Skin epidermis (tissue), 12 donors: Measurements from ENCODE around the gene PTPRT.

Experiments used
- H3K27ac ChIP-seq, 21 experiments: fragments of 200-600 bp; sonication (generic) in 11 of 21; one replicate each; pipeline ENCODE4 v1.5.0; 2020; ENCODE audit warnings: mild to moderate bottlenecking in 3 of 21, inconsistent platforms in 2 of 21, moderate library complexity in 2 of 21
- H3K4me3 ChIP-seq, 7 experiments: fragments of 200-600 bp; sonication (generic) in 2 of 7; one replicate each; pipeline ENCODE4 v1.5.0; 2020; ENCODE audit warnings: inconsistent platforms in 2 of 7, mild to moderate bottlenecking in 2 of 7, moderate library complexity in 1 of 7

PTPRT gene

GRCh38 chr20:42775037-42775436, 414.7 kb downstream of the PTPRT start:
- no peak overlapping the region for H3K27ac ChIP-seq
- no peak overlapping the region for H3K4me3 ChIP-seq

GRCh38 chr20:42763015-42763414, 426.7 kb downstream of the PTPRT start:
- no peak overlapping the region for H3K27ac ChIP-seq

GRCh38 chr20:42756991-42757390, 432.7 kb downstream of the PTPRT start:
- H3K27ac ChIP-seq = peak overlapping the region in 1 of 21 experiments; percentile 42
- no peak overlapping the region for H3K4me3 ChIP-seq

More at GRCh38 chr20:42763015-42763414, 426.7 kb downstream of the PTPRT start:
- H3K4me3 ChIP-seq = no peak overlapping the region

GRCh38 chr20:42754706-42755105, 435.0 kb downstream of the PTPRT start:
- Histone ChIP-seq H3K4me3 (no peak overlapping the region), H3K27ac (peak overlapping the region in 2 of 21 experiments; percentile 33 to 41)

DNA sequence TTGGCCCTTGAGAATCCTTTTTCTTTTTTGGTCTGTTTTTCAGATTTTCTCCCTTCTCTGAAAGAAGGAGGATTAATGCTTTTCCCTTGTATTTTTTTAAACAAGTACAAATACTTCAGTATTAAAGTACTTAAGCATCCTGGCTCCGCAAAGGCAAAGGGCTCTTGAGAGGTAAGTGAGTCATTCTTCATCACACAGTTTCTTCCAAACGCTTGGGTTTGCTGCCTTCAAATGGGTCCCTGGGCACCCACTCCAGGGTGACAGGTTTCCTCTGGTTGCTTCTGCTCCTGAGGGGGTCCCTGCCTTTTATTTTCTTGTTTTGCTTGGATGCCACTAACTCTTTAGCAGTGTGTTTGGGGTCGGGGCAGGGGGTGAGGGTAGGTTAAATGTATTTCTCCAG, 437.1 kb downstream of the PTPRT start:
- H3K27ac ChIP-seq = no peak overlapping the region
- H3K4me3 ChIP-seq = no peak overlapping the region

- no peak overlapping the region for H3K4me3 ChIP-seq
- no peak overlapping the region for H3K27ac ChIP-seq
Observed at GRCh38 chr20:42749556-42749955, 440.1 kb downstream of the PTPRT start.

GRCh38 chr20:42747765-42748411, 441.8 kb downstream of the PTPRT start:
- Histone ChIP-seq H3K4me3 (no peak overlapping the region), H3K27ac (no peak overlapping the region)

- no peak overlapping the region for H3K27ac ChIP-seq
- no peak overlapping the region for H3K4me3 ChIP-seq
Observed at GRCh38 chr20:42744756-42745465, 444.8 kb downstream of the PTPRT start.

DNA sequence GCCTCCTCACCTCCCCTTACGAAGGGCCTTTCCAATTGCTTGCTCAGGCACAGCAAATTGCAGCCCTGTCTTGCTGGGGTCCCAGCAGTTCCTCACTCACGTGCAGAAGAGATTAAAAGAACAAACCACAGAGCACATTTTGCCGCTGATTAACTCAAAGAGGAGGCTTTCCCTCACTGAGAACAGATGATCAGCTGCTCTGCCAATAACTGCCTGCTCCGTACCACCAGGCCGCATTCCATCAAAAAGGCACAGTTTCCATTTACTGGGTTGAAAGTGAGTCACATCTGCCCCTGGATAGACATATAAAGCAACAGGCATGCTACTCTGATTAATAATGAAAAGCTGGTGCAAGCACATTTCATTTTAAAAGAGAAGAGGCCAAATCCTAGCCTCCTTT, 446.8 kb downstream of the PTPRT start:
- Histone ChIP-seq H3K27ac (no peak overlapping the region), H3K4me3 (no peak overlapping the region)

- H3K27ac ChIP-seq = no peak overlapping the region
- H3K4me3 ChIP-seq = no peak overlapping the region
Observed at GRCh38 chr20:42741906-42742305, 447.8 kb downstream of the PTPRT start.

GRCh38 chr20:42740226-42740870, 449.4 kb downstream of the PTPRT start:
- no peak overlapping the region for H3K4me3 ChIP-seq
- H3K27ac ChIP-seq = no peak overlapping the region

DNA sequence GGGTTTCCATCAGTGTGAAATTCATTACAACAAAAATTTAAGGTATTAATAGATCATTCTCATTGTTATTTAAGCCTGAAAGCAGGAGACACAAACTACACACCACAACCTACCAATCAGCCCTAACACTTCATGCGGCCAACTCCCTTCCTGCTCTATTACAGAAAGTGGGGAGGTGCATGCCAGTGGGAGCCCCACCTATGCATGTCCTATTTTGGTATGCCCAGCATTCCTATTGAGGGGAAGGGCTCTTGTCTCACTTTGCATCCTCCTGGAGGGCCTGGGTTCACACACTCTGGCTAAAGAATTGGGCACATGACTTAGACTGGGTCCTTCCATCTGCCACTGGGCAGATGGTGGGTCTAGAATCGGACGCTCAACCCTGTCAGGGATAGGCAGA, 450.0 kb downstream of the PTPRT start:
- Histone ChIP-seq H3K27ac (no peak overlapping the region), H3K4me3 (no peak overlapping the region)

GRCh38 chr20:42735539-42735938, 454.2 kb downstream of the PTPRT start:
- Histone ChIP-seq H3K4me3 (no peak overlapping the region), H3K27ac (no peak overlapping the region)

DNA sequence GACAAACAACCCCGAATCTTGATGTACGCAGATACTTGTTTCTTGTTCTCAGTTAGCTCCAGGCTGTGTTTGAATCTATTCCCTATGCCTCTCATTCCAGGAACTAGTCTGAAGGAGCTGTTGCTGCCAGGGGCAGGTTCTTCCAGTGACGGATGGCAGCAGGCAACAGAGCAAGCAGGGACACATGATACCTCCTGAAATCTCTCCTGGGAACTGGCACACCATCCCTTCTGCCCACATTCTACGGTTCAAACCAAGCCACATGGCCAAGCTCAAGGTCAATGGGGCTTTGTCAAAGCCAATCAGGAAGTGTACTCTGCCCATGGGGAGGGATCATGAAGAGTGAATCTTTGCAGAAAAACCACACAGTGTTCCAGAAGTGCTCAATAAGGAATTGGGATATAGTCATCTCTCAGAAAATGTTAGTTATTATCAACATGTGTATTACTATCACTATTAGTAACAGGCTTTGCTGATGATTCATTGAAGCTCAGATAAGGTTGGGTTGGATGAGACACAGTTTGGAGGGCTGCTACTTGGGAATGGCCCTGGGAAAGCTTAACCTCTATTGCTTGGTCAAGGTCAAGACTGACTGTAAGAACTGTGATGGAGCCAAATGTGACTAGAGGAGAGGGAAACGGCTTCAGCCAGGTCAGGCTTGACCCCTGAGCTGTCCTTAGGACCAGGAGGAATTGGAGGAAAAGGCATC, 454.9 kb downstream of the PTPRT start:
- Histone ChIP-seq H3K4me3 (no peak overlapping the region), H3K27ac (no peak overlapping the region)

- no peak overlapping the region for H3K27ac ChIP-seq
- no peak overlapping the region for H3K4me3 ChIP-seq
Observed at GRCh38 chr20:42721923-42722322, 467.8 kb downstream of the PTPRT start.

- Histone ChIP-seq H3K4me3 (no peak overlapping the region), H3K27ac (no peak overlapping the region)
Observed at GRCh38 chr20:42714298-42715141, 475.2 kb downstream of the PTPRT start.

- Histone ChIP-seq H3K27ac (no peak overlapping the region), H3K4me3 (no peak overlapping the region)
Observed at GRCh38 chr20:42708266-42708665, 481.4 kb downstream of the PTPRT start.

DNA sequence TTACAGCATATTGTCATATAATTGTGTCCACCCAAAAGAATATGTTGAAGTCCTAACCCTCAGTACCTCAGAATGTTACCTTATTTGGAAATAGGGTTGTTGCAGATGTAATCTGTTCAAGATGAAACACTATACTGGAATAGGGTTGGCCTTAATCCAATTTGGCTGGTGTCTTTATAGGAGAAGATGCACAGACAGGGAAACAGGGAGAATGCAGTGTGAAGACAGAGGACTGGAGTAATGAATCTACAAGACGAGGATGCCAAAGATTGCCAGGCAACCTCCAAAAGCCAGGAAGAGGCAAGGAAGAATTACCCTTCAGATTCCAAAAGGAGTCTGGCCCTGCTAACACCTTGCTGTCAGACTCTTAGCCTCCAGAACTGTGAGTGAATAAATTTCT, 482.9 kb downstream of the PTPRT start:
- Histone ChIP-seq H3K27ac (no peak overlapping the region), H3K4me3 (no peak overlapping the region)

DNA sequence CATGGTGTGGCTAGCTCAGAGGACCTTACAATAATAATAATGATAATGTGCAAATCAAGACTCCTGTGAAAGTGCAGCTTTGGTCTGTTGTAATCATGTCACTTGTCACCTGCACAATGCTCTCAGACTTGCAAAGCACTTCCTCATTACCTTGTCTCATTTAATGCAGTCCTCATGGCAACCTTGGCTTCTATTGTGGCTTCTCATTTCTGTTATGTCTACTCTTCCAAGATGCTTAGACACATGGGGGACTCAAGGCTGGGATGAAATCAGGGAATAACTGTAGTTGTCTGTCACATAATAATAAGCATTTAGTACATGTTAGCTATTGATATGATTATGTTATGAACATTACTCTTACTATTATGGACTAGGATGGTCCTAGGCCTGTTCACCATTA, 484.2 kb downstream of the PTPRT start:
- no peak overlapping the region for H3K27ac ChIP-seq

DNA sequence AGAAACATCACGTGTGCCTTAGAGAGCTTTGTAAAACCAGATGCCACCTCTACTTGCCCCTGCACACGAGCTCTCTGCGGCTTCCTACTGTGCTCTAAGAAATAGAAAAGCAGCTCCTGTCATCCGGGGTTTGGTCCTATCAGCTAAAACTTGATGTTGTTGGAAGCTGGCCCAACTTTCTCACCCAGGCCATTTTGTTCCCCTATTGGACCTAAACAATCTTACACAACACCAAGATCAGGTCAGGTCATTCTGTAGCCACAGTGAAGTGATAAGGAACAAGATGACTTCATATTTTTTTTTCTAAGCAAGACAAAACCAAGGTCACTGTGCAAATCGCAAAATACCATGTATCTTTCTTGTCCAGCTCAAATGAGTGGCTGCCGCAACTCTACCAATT, 486.0 kb downstream of the PTPRT start:
- Histone ChIP-seq H3K4me3 (no peak overlapping the region), H3K27ac (no peak overlapping the region)

More for the DNA sequence above, 484.2 kb downstream of the PTPRT start:
- no peak overlapping the region for H3K4me3 ChIP-seq
